ENCODE results near the gene ABHD1. TPM values are rescaled to one million over a fixed set of nuclear protein-coding genes. Genes with fewer than 3 reads are reported as not detected.

Gene ABHD1
- total RNA-seq, 2 donors from 2014 or later, result 0.65 to 0.94 TPM

DNA sequence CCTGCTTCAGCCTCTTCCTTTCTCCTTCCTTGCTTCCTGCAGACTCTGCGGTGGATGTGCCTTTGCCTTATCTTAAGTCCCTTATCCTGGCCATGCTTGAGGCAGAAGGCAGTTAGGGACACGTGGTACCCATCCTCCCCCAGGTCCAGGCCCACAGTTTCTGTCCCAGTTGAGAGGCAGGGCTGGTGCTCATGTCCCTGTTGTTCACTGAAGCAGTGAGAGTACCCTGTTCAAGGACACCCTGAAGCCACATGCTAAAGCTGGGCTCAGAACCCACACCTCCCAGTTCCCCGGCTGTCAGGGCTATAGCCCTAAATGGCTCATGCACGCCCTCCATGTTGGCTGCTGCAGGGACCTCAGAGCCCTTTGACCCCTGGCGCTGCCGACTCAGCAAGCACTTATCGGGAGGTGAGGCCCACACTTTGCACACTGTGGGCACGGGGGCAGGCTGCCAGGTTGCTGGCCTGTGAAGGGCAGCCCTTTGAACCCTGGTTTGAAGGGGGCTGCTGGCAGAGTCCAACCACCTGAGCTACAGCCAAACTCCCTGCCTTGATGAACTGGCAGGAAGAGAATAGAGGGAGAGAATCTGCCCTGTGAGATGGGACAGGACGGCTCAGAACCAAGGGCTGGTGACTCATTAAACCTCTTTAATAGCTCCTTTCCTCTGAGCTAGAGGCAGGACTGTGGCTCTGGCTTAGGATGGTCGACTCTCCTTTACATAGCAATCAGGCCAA lies 30.8 kb upstream of the ABHD1 start:
- Mint-ChIP-seq H3K27ac (peak overlapping the region; percentile 32), H3K4me3 (no peak overlapping the region), H3K36me3 (ENCODE audit: low read depth) (no peaks in the 10 kb centered on the region), H3K27me3 (no peaks in the 10 kb centered on the region), H3K4me1 (no peaks in the 10 kb centered on the region)
- no peak for ATAC-seq
- H3K9me3 ChIP-seq (ENCODE audit: control insufficient read depth, low read length, poor library complexity, severe bottlenecking), result no peaks in the 10 kb centered on the region
- no peak for DNase-seq

- H3K9me3 ChIP-seq (ENCODE audit: control insufficient read depth, low read length, poor library complexity, severe bottlenecking), result no peaks in the 10 kb centered on the region
- ATAC-seq, result no peak
- Mint-ChIP-seq H3K4me3 (no peak overlapping the region), H3K4me1 (peaks cover under 1% of the 10 kb centered on the region), H3K27ac (peak overlapping the region; percentile 11), H3K27me3 (no peaks in the 10 kb centered on the region), H3K36me3 (ENCODE audit: low read depth) (no peaks in the 10 kb centered on the region)
- DNase-seq, result no peak
Observed at GRCh38 chr2:27093430-27094352, 29.9 kb upstream of the ABHD1 start.

DNA sequence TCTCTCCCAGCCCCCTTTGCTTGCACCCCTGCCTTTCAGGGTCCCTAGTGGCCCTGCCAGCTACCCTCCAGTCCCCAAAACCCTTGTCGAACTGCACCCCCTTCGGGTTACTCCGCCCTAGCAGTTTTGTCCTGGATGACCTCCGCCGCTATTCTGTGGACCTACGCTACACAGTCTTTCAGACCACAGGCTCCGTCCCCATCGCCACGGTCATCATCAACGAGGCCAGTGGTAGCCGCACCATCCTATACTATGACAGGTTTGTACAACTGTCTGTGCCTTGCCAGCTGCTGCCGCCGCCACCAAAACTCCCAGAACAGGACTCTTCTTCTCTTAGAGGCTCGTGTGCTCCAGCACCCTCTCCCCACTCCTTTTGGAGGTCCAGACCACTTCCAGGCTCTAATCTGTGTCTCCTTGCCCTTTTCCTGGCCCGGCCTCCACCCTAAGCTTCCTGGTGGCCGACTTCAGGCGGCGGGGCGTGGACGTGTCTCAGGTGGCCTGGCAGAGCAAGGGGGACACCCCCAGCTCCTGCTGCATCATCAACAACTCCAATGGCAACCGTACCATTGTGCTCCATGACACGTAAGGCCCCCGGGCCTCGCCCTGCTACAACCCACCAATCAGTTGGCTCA lies 29.1 kb upstream of the ABHD1 start:
- ATAC-seq (no peak), DNase-seq (no peak)
- H3K27me3 Mint-ChIP-seq, result no peaks in the 10 kb centered on the region
- H3K4me1 Mint-ChIP-seq, result peaks cover 2% of the 10 kb centered on the region
- no peaks in the 10 kb centered on the region for H3K36me3 Mint-ChIP-seq (ENCODE audit: low read depth)
- peak overlapping the region; percentile 29 for H3K27ac Mint-ChIP-seq
- no peak overlapping the region for H3K4me3 Mint-ChIP-seq
- H3K9me3 ChIP-seq (ENCODE audit: control insufficient read depth, low read length, poor library complexity, severe bottlenecking), result no peaks in the 10 kb centered on the region

GRCh38 chr2:27095427-27095744 lies 28.2 kb upstream of the ABHD1 start:
- no peak overlapping the region for H3K4me3 Mint-ChIP-seq
- H3K9me3 ChIP-seq (ENCODE audit: control insufficient read depth, low read length, poor library complexity, severe bottlenecking), result no peaks in the 10 kb centered on the region

DNA sequence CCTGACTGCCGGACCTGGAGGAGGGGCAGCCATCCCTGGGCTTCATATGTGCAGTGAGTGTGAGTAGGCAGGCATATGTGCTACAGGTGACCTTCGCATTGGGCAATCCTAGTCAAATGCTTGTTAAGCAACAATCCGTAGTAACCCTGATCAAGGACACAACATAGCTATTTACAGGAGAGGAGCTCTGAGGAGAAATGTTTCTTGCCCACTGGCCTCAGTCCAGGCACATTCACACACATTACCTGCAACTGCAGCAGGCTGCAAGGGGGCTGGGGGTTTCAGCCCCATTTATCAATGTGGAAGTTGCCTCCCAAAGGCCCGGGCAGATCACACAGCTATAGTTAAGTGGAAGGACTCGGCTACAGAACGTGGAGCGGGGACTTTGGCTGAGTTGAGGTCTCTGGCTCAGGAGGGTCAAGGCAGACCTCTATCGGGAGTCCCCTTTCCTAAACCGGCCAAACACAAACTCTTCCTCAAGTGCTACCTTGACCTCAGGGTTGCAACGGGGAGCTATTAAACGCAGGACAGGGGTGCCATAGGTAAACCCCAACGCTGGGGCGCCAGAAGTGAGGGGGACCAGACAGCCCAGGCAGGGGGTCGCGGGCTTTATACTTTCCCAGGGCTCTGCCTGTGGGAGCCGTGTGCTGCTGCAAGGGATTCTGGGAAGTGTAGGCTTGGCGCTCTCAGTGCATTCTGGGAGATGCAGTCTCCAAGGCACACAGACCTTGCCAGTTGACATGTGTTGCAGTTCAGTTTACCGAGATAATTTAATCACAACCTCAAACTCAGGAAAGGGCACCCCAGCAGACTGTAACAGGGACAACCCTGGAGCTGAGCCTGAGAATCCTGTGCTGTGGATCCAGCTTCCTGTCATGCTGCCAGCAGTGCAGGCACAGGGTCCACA lies 27.6 kb upstream of the ABHD1 start:
- Mint-ChIP-seq H3K27ac (peak overlapping the region; percentile 11), H3K4me3 (no peak overlapping the region), H3K27me3 (no peaks in the 10 kb centered on the region), H3K36me3 (ENCODE audit: low read depth) (no peaks in the 10 kb centered on the region), H3K4me1 (peaks cover 2% of the 10 kb centered on the region)
- DNase-seq (no peak), ATAC-seq (peak; percentile 82)
- no peaks in the 10 kb centered on the region for H3K9me3 ChIP-seq (ENCODE audit: control insufficient read depth, low read length, poor library complexity, severe bottlenecking)

More at GRCh38 chr2:27095427-27095744, 28.2 kb upstream of the ABHD1 start:
- ATAC-seq (no peak), DNase-seq (no peak)
- Mint-ChIP-seq H3K36me3 (ENCODE audit: low read depth) (no peaks in the 10 kb centered on the region), H3K27me3 (no peaks in the 10 kb centered on the region), H3K27ac (peak overlapping the region; percentile 11), H3K4me1 (peaks cover 2% of the 10 kb centered on the region)

GRCh38 chr2:27096748-27097297 lies 26.8 kb upstream of the ABHD1 start:
- Mint-ChIP-seq H3K27ac (peak overlapping the region; percentile 11), H3K36me3 (ENCODE audit: low read depth) (no peaks in the 10 kb centered on the region), H3K4me3 (peak overlapping the region; percentile 50), H3K4me1 (peaks cover 2% of the 10 kb centered on the region), H3K27me3 (no peaks in the 10 kb centered on the region)
- no peak for DNase-seq
- no peak for ATAC-seq
- H3K9me3 ChIP-seq (ENCODE audit: control insufficient read depth, low read length, poor library complexity, severe bottlenecking), result no peaks in the 10 kb centered on the region

DNA sequence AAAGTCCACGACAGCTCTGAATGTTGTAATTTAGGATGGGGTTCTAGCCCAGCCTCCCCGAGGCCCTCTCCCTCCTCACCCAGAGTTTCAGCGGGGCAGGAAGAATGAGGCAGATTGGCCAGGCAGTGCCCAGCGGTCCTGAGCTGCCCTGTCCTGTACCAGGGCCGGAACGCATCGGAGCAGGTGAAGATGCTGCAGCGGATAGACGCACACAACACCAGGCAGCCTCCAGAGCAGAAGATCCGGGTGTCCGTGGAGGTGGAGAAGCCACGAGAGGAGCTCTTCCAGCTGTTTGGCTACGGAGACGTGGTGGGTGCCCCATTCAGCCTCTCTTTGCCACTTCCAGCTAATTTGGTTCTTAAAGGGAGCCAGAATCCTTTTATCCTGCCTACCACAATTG lies 26.3 kb upstream of the ABHD1 start:
- no peaks in the 10 kb centered on the region for H3K27me3 Mint-ChIP-seq
- no peak overlapping the region for H3K4me3 Mint-ChIP-seq
- H3K36me3 Mint-ChIP-seq (ENCODE audit: low read depth), result no peaks in the 10 kb centered on the region
- DNase-seq (no peak), ATAC-seq (no peak)
- H3K4me1 Mint-ChIP-seq, result peaks cover 2% of the 10 kb centered on the region
- no peaks in the 10 kb centered on the region for H3K9me3 ChIP-seq (ENCODE audit: control insufficient read depth, low read length, poor library complexity, severe bottlenecking)
- no peak overlapping the region for H3K27ac Mint-ChIP-seq

GRCh38 chr2:27099334-27099955 lies 24.2 kb upstream of the ABHD1 start:
- Mint-ChIP-seq H3K27me3 (peaks cover 6% of the 10 kb centered on the region), H3K4me1 (peaks cover 2% of the 10 kb centered on the region), H3K36me3 (ENCODE audit: low read depth) (no peaks in the 10 kb centered on the region), H3K4me3 (no peak overlapping the region), H3K27ac (no peak overlapping the region)
- DNase-seq (no peak), ATAC-seq (no peak)
- H3K9me3 ChIP-seq (ENCODE audit: control insufficient read depth, low read length, poor library complexity, severe bottlenecking), result no peaks in the 10 kb centered on the region

GRCh38 chr2:27100036-27100435 lies 23.6 kb upstream of the ABHD1 start:
- Mint-ChIP-seq H3K27me3 (peaks cover 9% of the 10 kb centered on the region), H3K36me3 (ENCODE audit: low read depth) (no peaks in the 10 kb centered on the region), H3K4me3 (no peak overlapping the region), H3K27ac (no peak overlapping the region), H3K4me1 (peaks cover 4% of the 10 kb centered on the region)
- no peak for DNase-seq
- no peaks in the 10 kb centered on the region for H3K9me3 ChIP-seq (ENCODE audit: control insufficient read depth, low read length, poor library complexity, severe bottlenecking)
- ATAC-seq, result no peak

DNA sequence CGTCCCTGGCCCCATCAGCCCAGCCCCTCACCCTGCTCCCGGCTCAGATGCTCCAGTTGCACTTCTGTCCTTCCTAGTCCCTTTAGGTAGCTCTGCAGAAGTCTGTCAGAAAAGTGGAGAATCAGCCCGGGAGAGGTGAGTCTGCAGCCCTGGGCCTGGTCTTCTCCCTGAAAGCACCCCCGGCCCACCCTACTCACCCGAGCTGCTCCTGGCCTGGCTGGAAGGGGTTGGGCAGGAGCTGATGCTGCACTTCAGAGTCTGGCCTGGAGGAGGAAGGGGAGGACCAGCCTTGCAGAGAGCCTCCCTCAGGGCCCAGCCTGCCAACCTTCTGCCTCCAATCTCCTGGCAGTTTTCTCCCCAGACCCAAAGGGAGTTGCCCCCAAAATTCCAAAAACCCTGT lies 21.3 kb upstream of the ABHD1 start:
- Mint-ChIP-seq H3K27ac (no peak overlapping the region), H3K36me3 (ENCODE audit: low read depth) (no peaks in the 10 kb centered on the region), H3K4me3 (no peak overlapping the region), H3K27me3 (peaks cover 24% of the 10 kb centered on the region), H3K4me1 (peaks cover 4% of the 10 kb centered on the region)
- DNase-seq (no peak), ATAC-seq (no peak)
- H3K9me3 ChIP-seq (ENCODE audit: control insufficient read depth, low read length, poor library complexity, severe bottlenecking), result no peaks in the 10 kb centered on the region

DNA sequence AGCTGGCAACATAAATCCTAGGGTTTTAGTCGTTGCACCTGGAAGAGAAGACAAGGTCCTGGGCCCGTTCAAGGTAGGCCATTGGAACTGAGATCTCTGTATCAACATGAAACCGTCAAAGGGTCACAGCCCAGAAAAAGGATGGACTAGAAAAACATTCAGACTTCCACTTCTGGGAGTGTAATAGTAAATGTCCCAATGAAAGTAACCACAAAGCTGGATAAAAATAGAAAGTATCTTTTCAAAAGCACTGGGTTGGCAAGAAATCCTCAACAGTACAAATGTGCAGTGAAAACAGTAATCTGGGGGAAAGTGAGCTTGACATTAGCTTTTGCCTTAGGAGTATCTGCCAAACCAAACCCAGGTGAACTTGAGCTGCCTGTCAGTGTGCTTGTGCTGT lies 17.6 kb upstream of the ABHD1 start:
- H3K9me3 ChIP-seq (ENCODE audit: control insufficient read depth, low read length, poor library complexity, severe bottlenecking), result no peaks in the 10 kb centered on the region
- Mint-ChIP-seq H3K27ac (no peak overlapping the region), H3K27me3 (peaks cover 29% of the 10 kb centered on the region), H3K4me1 (peaks cover 3% of the 10 kb centered on the region), H3K4me3 (no peak overlapping the region), H3K36me3 (ENCODE audit: low read depth) (no peaks in the 10 kb centered on the region)
- no peak for DNase-seq
- ATAC-seq, result no peak

GRCh38 chr2:27108221-27108620 lies 15.4 kb upstream of the ABHD1 start:
- Mint-ChIP-seq H3K4me1 (peaks cover 3% of the 10 kb centered on the region), H3K36me3 (ENCODE audit: low read depth) (no peaks in the 10 kb centered on the region), H3K27me3 (peaks cover 37% of the 10 kb centered on the region), H3K4me3 (no peak overlapping the region), H3K27ac (no peak overlapping the region)
- DNase-seq (no peak), ATAC-seq (no peak)
- no peaks in the 10 kb centered on the region for H3K9me3 ChIP-seq (ENCODE audit: control insufficient read depth, low read length, poor library complexity, severe bottlenecking)
